Pancreas (tissue), 10 donors: Measurements from ENCODE around the gene ADAMTSL1. TPM values are rescaled to one million over a fixed set of nuclear protein-coding genes. Genes with fewer than 3 reads are reported as not detected.

Experiments
- ATAC-seq, 4 donors: fragments of 200-7000 bp; cut with Tn5 transposase; one replicate each; pipeline versions ENCODE4 v1.8.0 to v1.9.1; 2020; ENCODE audit warnings: mild to moderate bottlenecking in 4 of 4, moderate library complexity in 4 of 4
- DNase-seq, 6 donors: peaks; one replicate each; pipeline ENCODE4 v3.0.0-alpha.2; 2020
- FAIRE-seq: peaks from 2 replicates; lab custom pipeline; 2012; peaks lifted over from hg19 to GRCh38; lab: Jason Lieb, UNC
- H3K27ac ChIP-seq, 4 donors: fragments of 200-600 bp; sonication (generic); 1 replicate in 3 of 4; 2 replicates in 1 of 4; pipeline versions ENCODE4 v1.5.0 to v1.8.0; 2020
- H3K27me3 ChIP-seq, 4 donors: fragments of 200-600 bp; one replicate each; pipeline ENCODE4 v1.8.0; 2021
- H3K36me3 ChIP-seq, 3 donors: fragments of 200-600 bp; sonication (generic) in 1 of 3; one replicate each; pipeline versions ENCODE4 v1.5.0 to v1.8.0; 2020 to 2021
- H3K4me1 ChIP-seq, 3 donors: fragments of 200-600 bp; one replicate each; pipeline ENCODE4 v1.8.0; 2021
- H3K4me3 ChIP-seq, 4 donors: fragments of 200-600 bp; sonication (generic) in 2 of 4; one replicate each; pipeline versions ENCODE4 v1.5.0 to v1.8.0; 2020 to 2021
- H3K9me3 ChIP-seq, 4 donors: fragments of 200-600 bp; one replicate each; pipeline ENCODE4 v1.8.0; 2021
- WGBS, 2 donors: extraction: QIAGEN DNeasy Blood & Tissue Kit; methylation state at CpG; one replicate each; pipeline ENCODE4 v1.1.7; 2013; 5-methylcytosine and 5-hydroxymethylcytosine counted together
- intact Hi-C, 3 donors: fragments of 100-400 bp; cut with DNase I; formaldehyde crosslinking; loops; one replicate each; pipeline versions ENCODE4 v1.11.1 to v1.14.2; 2022
- polyA plus RNA-seq, 2 donors: library from polyadenylated mRNA; stranded (reverse); fragments of 200-250 nt; gene quantifications; one replicate each; pipeline ENCODE4 v1.2.3, GENCODE V29; 2013
- total RNA-seq, 6 donors: library from RNA; stranded (reverse); fragmentation: NEBNext Ultra II Directional in 4 of 6; extraction: Animal tissue kit (Norgen Biotek cat#: 25700) in 4 of 6; gene quantifications; one replicate each; pipeline versions ENCODE4 v1.2.1 to v1.2.4, GENCODE V29; 2021 to 2023
- TF ChIP-seq, protein P1 (sequence below), 4 donors: fragments of 200-600 bp; sonication (generic) in 3 of 4; IDR thresholded peaks; one replicate each; pipeline versions ENCODE4 v1.5.0 to v1.8.0; 2021; ENCODE audit warnings: antibody characterized with exemption in 4 of 4
- donor health status: healthy with polysubstance abuse.
- donor health status: DM: no; HTN: no; CAD: no; lungs with moderate emphysema.
- donor health status: DM: no; HTN: no; CAD: no.
- donor health status: control.
- donor health status: control.
- donor health status: Bipolar disorder and iron deficiency.
- donor health status: DM: yes; HTN: yes; CAD: no.
- donor health status: DM: no; HTN: no; CAD: no.
- donor health status: DM: no; HTN: no; CAD: no.
- donor health status: DM: yes; HTN: yes; CAD: no.

ADAMTSL1 gene
- total and polyA plus RNA-seq, 8 donors = 0.24 to 2.1 (median 0.67) TPM

DNA sequence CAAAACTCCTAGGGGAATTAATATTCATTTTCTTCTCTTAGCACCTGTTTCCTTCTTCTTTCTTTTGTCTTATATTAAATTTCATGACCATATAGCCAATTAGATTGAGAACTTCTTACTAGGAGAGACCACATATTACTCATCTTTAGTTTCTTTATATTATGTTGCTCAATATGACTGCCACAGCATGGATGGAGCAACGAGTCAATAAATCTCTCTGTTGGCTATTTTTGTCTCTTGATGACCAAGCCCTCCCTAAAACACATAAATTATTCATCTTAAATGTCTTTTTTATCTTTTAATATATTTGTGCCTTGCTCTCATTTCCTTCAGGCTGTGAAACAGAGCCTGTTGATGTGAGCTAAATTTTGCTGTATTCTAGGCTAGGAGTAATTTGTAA is 123.0 kb downstream of the ADAMTSL1 start:
- DNase-seq = no peak
- Histone ChIP-seq H3K4me1 (no peaks in the 10 kb centered on the region), H3K36me3 (no peaks in the 10 kb centered on the region), H3K4me3 (no peak overlapping the region), H3K27ac (no peak overlapping the region), H3K9me3 (no peaks in the 10 kb centered on the region), H3K27me3 (no peaks in the 10 kb centered on the region)
- WGBS, 2 donors = 6 to 15% methylated on average over 1 of the region's 1 CpG
- no peak for ATAC-seq
- intact Hi-C loops = no loop called here
- no peak for FAIRE-seq
- TF ChIP-seq, protein P1, sequence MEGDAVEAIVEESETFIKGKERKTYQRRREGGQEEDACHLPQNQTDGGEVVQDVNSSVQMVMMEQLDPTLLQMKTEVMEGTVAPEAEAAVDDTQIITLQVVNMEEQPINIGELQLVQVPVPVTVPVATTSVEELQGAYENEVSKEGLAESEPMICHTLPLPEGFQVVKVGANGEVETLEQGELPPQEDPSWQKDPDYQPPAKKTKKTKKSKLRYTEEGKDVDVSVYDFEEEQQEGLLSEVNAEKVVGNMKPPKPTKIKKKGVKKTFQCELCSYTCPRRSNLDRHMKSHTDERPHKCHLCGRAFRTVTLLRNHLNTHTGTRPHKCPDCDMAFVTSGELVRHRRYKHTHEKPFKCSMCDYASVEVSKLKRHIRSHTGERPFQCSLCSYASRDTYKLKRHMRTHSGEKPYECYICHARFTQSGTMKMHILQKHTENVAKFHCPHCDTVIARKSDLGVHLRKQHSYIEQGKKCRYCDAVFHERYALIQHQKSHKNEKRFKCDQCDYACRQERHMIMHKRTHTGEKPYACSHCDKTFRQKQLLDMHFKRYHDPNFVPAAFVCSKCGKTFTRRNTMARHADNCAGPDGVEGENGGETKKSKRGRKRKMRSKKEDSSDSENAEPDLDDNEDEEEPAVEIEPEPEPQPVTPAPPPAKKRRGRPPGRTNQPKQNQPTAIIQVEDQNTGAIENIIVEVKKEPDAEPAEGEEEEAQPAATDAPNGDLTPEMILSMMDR (IDR thresholded peaks at IDR 0.05) = no peak

DNA sequence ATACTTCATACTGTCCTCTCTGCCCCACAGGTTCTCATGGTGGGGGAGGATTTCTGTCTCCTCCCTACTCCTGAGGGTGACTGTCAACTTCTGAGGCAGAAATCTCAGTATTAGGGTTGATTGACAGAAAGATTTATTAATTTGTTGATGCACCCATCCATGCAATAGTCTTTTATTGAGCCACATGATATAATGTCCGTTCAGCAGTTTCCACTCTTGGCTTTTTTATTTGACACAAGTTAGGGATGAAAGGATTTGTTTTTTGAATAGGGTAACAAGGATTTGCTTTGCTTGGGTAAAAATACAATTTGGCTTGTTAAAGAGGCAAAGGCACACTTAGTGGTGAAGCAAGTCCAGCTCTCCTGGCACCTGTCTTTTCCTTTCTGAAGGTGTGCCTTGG is 125.0 kb downstream of the ADAMTSL1 start:
- TF ChIP-seq, protein P1 (IDR thresholded peaks at IDR 0.05) = no peak
- ATAC-seq (no peak), FAIRE-seq (no peak), DNase-seq (no peak)
- Histone ChIP-seq H3K4me1 (no peaks in the 10 kb centered on the region), H3K36me3 (no peaks in the 10 kb centered on the region), H3K9me3 (no peaks in the 10 kb centered on the region), H3K27ac (no peak overlapping the region), H3K27me3 (no peaks in the 10 kb centered on the region), H3K4me3 (no peak overlapping the region)
- 45 to 66% methylated on average over 1 of the region's 1 CpG for WGBS, 2 donors
- intact Hi-C loops = no loop called here

DNA sequence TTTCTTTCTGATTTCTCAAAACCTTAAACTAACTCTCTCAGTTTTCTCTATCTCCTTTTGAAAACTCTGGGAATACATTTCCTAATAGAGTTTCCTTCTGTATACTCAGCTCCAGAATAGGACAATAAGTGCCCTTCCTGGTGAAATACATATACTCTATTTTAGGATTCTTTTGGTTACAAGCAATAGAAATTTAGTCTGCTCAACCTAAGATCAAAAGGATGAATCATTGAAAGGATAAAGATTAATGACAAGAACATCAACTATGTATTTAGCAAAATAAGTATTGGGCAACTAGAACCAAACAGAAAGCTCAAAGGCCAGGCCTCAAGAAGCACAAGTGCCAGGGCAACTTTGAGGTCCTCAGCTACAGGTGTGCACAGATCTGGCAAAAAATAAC is 127.1 kb downstream of the ADAMTSL1 start:
- intact Hi-C loops = no loop called here
- H3K27ac ChIP-seq = no peak overlapping the region
- ATAC-seq = no peak

DNA sequence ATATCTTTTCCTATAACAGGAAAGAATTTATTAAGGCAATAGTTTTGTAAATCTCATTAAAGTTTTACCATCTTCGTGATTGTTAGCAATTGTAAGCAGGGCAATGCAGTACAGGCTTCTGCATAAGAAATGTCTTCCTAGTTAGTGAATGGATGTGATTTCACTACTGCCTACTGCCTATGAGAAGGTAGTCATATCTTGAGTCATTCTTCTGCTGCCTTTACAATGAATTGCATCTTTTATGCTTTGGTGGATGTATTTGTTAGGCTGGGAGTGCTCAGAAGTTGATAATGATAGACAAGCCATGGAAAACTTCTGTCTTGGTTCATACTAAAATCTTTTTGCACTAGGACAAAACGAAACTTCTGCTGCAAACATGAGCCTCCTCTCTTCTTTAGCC is 128.0 kb downstream of the ADAMTSL1 start:
- ATAC-seq (no peak), DNase-seq (no peak), FAIRE-seq (no peak)
- TF ChIP-seq, protein P1 (IDR thresholded peaks at IDR 0.05) = no peak
- Histone ChIP-seq H3K4me3 (no peak overlapping the region), H3K36me3 (no peaks in the 10 kb centered on the region), H3K9me3 (no peaks in the 10 kb centered on the region), H3K27ac (no peak overlapping the region), H3K4me1 (no peaks in the 10 kb centered on the region), H3K27me3 (no peaks in the 10 kb centered on the region)
- WGBS, 2 donors = 52 to 61% methylated on average over 2 of the region's 2 CpGs
- intact Hi-C loops = no loop called here

More for the DNA sequence above, 127.1 kb downstream of the ADAMTSL1 start:
- FAIRE-seq (no peak), DNase-seq (no peak)
- Histone ChIP-seq H3K4me1 (no peaks in the 10 kb centered on the region), H3K9me3 (no peaks in the 10 kb centered on the region), H3K4me3 (no peak overlapping the region), H3K27me3 (no peaks in the 10 kb centered on the region), H3K36me3 (no peaks in the 10 kb centered on the region)
- TF ChIP-seq, protein P1 (IDR thresholded peaks at IDR 0.05) = no peak

DNA sequence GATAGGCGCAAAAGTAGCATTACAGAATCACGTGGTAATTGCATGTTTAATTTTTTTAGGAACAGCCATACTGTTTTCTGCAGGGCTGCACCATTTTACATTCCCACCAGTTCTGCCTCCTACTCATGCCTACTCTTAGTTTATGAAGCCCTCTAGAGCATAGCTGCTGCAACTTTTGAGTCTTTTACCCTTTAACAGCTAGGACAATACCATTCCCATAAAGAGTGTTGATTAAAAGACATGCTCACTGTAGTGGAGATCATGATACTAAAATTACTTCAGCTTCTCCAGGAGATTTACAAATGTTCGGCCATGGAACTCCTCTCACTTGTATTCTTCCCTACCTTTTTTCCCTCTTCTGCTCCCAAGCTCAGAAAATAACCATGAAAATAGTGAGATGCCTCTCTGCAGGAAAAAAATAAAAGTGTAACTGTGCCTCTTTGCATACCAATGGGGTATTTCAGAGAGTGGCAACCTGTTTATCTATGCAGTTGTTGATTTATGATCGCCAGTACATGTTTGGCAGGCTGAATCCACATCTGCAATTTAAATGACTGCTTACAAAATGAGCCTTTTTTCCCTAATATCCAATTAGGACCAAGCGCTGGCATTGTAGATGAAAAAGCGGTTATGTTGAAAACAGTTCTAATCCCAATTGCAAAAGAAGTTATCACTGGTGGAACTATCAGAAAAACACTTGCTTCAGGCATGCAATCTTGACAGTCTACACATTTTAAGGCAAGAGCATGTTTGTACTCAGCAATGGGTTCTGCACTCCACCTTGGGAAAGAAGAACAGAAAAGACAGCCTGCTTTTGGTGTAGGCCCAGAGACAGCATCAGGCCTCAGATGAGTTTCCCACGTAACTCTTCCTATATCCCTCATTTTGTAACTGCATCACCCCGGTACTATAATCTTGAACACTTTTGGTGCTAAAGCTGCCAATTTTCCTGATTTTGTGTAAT is 131.1 kb downstream of the ADAMTSL1 start:
- H3K27ac ChIP-seq = no peak overlapping the region
- 69 to 80% methylated on average over 8 of the region's 8 CpGs for WGBS, 2 donors

More for the DNA sequence above, 131.1 kb downstream of the ADAMTSL1 start:
- Histone ChIP-seq H3K9me3 (no peaks in the 10 kb centered on the region), H3K4me3 (no peak overlapping the region), H3K4me1 (no peaks in the 10 kb centered on the region), H3K27me3 (no peaks in the 10 kb centered on the region), H3K36me3 (no peaks in the 10 kb centered on the region)
- ATAC-seq = no peak
- TF ChIP-seq, protein P1 (IDR thresholded peaks at IDR 0.05) = no peak
- DNase-seq = no peak
- intact Hi-C loops = no loop called here
- no peak for FAIRE-seq
